BLaER1 (cell line): ENCODE measurements around the gene EAF1.

Experiments
- H3K27ac ChIP-seq: shearing (Covaris generic); formaldehyde crosslinking; 2 replicates; pipeline ENCODE4 v1.8.1; 2022
- H3K27me3 ChIP-seq: shearing (Covaris generic); formaldehyde crosslinking; 2 replicates; pipeline ENCODE4 v1.8.1; 2022
- H3K36me3 ChIP-seq: shearing (Covaris generic); formaldehyde crosslinking; 2 replicates; pipeline ENCODE4 v1.8.1; 2022
- H3K4me1 ChIP-seq: shearing (Covaris generic); formaldehyde crosslinking; 2 replicates; pipeline ENCODE4 v1.8.1; 2022
- H3K4me2 ChIP-seq: shearing (Covaris generic); formaldehyde crosslinking; 2 replicates; pipeline ENCODE4 v1.8.1; 2022
- H3K4me3 ChIP-seq: shearing (Covaris generic); formaldehyde crosslinking; 2 replicates; pipeline ENCODE4 v1.8.1; 2022
- H3K9ac ChIP-seq: shearing (Covaris generic); formaldehyde crosslinking; 2 replicates; pipeline ENCODE4 v1.8.1; 2022
- H3K9me3 ChIP-seq: shearing (Covaris generic); formaldehyde crosslinking; 2 replicates; pipeline ENCODE4 v1.8.1; 2022
- H4K20me1 ChIP-seq: shearing (Covaris generic); formaldehyde crosslinking; 2 replicates; pipeline ENCODE4 v1.8.1; 2022
- Cebpa-rat ChIP-seq: shearing (Covaris generic); IDR thresholded peaks from 2 replicates; pipeline ENCODE4 v1.8.1; 2022

Gene EAF1

DNA sequence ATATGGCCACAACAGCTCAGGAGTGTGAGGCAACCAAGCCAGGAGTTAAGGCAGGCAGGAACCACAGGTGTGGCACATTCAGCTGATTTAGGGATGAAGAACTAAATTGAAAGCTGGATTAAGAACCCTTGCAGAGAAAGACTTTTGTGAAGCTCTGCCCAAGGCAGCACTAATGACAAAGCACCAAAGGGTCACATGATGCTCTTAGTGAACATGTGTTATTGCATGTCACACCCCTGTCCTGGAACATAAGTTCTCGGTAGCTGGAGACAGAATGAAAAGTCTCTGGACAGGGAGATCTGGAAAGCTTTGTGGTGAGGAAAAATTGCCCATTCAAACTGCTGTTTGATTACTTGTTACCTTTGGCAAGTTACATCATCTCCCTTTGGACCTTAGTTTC lies 3.2 kb downstream of the EAF1 start:
- Histone ChIP-seq H3K4me3 (no peak overlapping the region), H4K20me1 (peaks cover 70% of the 10 kb centered on the region), H3K4me1 (peaks cover 37% of the 10 kb centered on the region), H3K9me3 (no peaks in the 10 kb centered on the region), H3K36me3 (peaks cover 54% of the 10 kb centered on the region), H3K4me2 (no peak overlapping the region), H3K27ac (no peak overlapping the region), H3K27me3 (no peaks in the 10 kb centered on the region), H3K9ac (no peak overlapping the region)
- TF ChIP-seq Cebpa-rat: no peak

DNA sequence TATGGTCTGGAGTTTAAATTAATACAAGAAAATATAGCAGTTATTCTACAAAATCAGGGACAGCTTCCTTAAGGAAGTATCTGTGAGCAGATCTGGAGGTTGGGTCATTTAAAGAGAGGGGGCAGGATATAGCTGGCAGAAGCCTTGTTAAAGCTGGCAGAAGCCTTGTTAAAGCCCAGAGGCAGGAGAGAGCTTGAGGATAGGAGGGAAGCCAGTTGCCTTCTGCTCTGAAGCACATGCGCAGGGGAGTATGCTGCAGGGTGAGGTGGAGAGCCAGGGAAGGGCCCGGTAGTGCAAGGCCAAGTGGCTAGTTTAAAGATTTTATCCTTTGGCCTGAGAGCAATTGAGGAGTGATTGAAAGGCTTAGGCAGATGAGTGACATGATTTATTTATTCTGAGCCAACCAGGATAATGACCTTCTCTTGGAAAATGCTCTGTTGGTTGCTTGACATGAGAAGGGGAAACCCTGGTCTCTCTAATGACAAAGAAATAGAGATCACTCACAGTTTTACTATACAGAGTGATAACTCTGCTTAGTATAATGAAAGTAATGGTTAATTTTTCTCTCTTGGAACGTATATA lies 3.9 kb downstream of the EAF1 start:
- Histone ChIP-seq H3K27ac (no peak overlapping the region), H3K4me2 (no peak overlapping the region), H3K36me3 (peaks cover 61% of the 10 kb centered on the region)

DNA sequence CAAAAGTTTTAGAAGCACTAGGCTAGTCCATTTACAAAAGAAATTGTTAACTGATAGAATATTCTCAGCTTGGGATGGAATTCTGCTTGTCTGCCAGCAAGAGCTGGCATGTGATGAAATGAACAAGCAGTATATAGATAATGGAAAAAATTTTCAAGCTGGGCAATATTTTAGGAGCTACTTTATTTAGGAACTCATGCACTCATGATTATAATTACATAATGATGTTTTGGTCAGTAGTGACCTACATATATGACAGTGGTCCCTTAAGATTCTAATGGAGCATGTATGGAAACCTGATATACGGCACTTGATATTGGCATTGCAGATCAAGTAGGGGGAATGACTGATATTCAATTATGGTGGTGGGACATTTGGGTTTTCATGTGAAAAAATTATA lies 6.1 kb downstream of the EAF1 start:
- H3K27ac ChIP-seq: no peak overlapping the region
- no peak overlapping the region for H3K9ac ChIP-seq
- no peaks in the 10 kb centered on the region for H3K9me3 ChIP-seq
- no peak for TF ChIP-seq Cebpa-rat
- peaks cover 83% of the 10 kb centered on the region for H3K36me3 ChIP-seq
- no peaks in the 10 kb centered on the region for H3K27me3 ChIP-seq
- H4K20me1 ChIP-seq: peaks cover 92% of the 10 kb centered on the region
- peaks cover 19% of the 10 kb centered on the region for H3K4me1 ChIP-seq
- no peak overlapping the region for H3K4me3 ChIP-seq
- no peak overlapping the region for H3K4me2 ChIP-seq

More for the DNA sequence above, 3.9 kb downstream of the EAF1 start:
- no peak for TF ChIP-seq Cebpa-rat
- Histone ChIP-seq H3K27me3 (no peaks in the 10 kb centered on the region), H3K4me3 (no peak overlapping the region), H3K4me1 (peaks cover 29% of the 10 kb centered on the region), H4K20me1 (peaks cover 78% of the 10 kb centered on the region), H3K9me3 (no peaks in the 10 kb centered on the region), H3K9ac (no peak overlapping the region)

DNA sequence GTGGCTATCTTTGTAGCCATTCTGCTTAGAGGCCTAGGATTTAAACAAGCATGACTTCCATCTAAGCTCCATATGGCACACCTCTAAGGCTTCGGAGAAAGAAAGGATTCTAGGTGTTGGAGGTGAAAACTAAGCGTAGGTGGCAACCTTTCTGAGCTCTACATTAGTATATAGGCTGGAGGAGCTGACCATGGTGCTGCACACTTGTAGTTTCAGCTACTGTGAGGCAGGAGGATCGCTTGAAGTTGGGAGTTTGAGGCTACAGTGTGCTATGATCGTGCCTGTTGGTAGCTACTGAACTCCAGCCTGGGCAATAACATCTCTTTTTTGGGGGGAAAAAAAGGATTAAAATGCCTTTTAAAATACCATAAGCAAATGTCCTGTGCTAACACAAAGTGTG lies 7.4 kb downstream of the EAF1 start:
- H3K4me2 ChIP-seq: no peak overlapping the region
- H3K36me3 ChIP-seq: peaks cover 95% of the 10 kb centered on the region
- no peak for TF ChIP-seq Cebpa-rat
- H3K4me1 ChIP-seq: peaks cover 7% of the 10 kb centered on the region; the same call in 1 of the 2 replicates
- no peak overlapping the region for H3K27ac ChIP-seq
- H3K4me3 ChIP-seq: no peak overlapping the region
- H3K9me3 ChIP-seq: no peaks in the 10 kb centered on the region
- H3K27me3 ChIP-seq: no peaks in the 10 kb centered on the region
- peaks cover 82% of the 10 kb centered on the region for H4K20me1 ChIP-seq
- no peak overlapping the region for H3K9ac ChIP-seq

DNA sequence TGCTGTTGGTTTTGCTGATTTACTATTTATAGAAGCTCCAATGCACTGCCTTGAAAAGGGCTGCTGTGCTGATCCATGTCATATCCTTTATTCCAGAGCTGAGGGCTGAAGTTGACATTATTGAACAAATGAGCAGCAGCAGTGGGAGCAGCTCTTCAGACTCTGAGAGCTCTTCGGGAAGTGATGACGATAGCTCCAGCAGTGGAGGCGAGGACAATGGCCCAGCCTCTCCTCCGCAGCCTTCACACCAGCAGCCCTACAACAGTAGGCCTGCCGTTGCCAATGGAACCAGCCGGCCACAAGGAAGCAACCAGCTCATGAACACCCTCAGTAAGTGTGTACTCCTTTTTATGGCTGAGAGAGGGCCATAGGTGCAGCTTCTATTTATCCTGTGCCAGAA lies 8.8 kb downstream of the EAF1 start:
- no peaks in the 10 kb centered on the region for H3K27me3 ChIP-seq
- no peak overlapping the region for H3K9ac ChIP-seq
- H3K36me3 ChIP-seq: peaks cover 97% of the 10 kb centered on the region
- H3K9me3 ChIP-seq: no peaks in the 10 kb centered on the region
- H3K4me3 ChIP-seq: no peak overlapping the region
- H3K4me1 ChIP-seq: no peaks in the 10 kb centered on the region
- TF ChIP-seq Cebpa-rat: no peak
- H3K4me2 ChIP-seq: no peak overlapping the region
- no peak overlapping the region for H3K27ac ChIP-seq
- H4K20me1 ChIP-seq: peaks cover 67% of the 10 kb centered on the region

DNA sequence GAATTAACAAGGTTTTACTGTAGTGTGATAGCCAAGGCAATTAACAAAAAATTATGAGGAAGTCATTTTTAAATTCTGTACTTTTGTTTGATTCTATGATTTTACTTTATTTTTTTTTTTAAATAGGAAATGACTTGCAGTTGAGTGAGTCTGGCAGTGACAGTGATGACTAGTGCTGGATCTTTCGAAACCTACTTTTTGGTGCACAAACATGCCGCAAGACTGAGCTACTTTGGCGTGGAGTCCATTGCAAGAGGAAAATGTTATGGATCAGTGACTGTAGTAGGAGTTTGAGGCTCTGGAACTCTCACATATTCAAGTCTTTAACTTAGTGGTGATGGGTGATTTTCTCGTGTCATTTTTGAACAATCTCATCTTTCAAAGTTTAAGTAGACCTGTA lies 11.6 kb downstream of the EAF1 start:
- TF ChIP-seq Cebpa-rat: no peak
- Histone ChIP-seq H3K4me1 (no peaks in the 10 kb centered on the region), H3K27ac (no peak overlapping the region), H3K9ac (no peak overlapping the region), H3K36me3 (peaks cover 97% of the 10 kb centered on the region), H3K9me3 (no peaks in the 10 kb centered on the region), H3K27me3 (no peaks in the 10 kb centered on the region), H3K4me3 (no peak overlapping the region), H4K20me1 (peaks cover 43% of the 10 kb centered on the region), H3K4me2 (no peak overlapping the region)

DNA sequence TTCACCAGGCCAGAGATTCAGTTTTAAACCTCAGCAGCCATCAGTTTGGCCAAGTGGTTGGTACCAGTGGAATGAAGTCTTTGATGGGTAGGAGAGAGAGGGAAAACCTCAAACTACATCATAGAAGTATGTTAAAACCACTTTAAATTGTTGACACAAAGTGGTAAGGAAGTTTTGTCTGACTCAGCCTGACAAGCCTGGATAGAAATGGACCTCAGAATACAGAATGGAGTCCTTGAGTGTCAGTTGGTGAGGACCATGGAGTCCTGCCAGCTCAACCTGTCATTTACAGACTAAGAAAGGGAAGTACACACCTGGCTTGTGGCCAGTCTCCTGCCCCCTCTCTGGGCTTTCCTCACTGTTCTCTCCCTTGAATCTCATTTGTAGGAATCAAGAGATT lies 12.1 kb downstream of the EAF1 start:
- no peaks in the 10 kb centered on the region for H3K4me1 ChIP-seq
- no peak overlapping the region for H3K4me2 ChIP-seq
- no peaks in the 10 kb centered on the region for H3K27me3 ChIP-seq
- no peak overlapping the region for H3K9ac ChIP-seq
- H3K36me3 ChIP-seq: peaks cover 97% of the 10 kb centered on the region
- no peak overlapping the region for H3K27ac ChIP-seq
- H3K4me3 ChIP-seq: no peak overlapping the region
- H3K9me3 ChIP-seq: no peaks in the 10 kb centered on the region
- TF ChIP-seq Cebpa-rat: no peak
- peaks cover 38% of the 10 kb centered on the region for H4K20me1 ChIP-seq

DNA sequence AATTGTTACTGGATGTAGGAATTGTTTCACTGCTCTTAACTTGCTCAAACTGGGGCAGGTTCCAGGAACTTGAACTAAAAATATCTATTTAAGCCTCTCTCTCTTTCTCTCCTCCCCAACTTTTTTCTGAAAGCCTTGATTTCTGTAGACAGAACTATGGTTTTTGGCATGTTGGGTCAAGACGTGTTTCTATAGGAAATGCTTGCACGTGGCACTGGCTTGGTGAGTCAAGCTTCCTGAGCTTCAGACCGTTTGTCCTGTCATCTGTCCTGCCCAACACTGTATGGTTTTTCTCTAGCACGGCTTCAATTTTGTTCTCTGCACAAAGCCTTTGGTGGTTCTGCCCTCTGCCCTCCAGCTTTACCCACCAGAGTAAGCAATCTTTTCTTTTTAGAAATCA lies 13.5 kb downstream of the EAF1 start:
- Histone ChIP-seq H3K36me3 (peaks cover 92% of the 10 kb centered on the region), H3K27ac (no peak overlapping the region), H3K4me2 (no peak overlapping the region), H3K4me3 (no peak overlapping the region), H4K20me1 (peaks cover 24% of the 10 kb centered on the region), H3K9me3 (no peaks in the 10 kb centered on the region), H3K27me3 (no peaks in the 10 kb centered on the region), H3K4me1 (no peaks in the 10 kb centered on the region), H3K9ac (no peak overlapping the region)
- TF ChIP-seq Cebpa-rat: no peak

DNA sequence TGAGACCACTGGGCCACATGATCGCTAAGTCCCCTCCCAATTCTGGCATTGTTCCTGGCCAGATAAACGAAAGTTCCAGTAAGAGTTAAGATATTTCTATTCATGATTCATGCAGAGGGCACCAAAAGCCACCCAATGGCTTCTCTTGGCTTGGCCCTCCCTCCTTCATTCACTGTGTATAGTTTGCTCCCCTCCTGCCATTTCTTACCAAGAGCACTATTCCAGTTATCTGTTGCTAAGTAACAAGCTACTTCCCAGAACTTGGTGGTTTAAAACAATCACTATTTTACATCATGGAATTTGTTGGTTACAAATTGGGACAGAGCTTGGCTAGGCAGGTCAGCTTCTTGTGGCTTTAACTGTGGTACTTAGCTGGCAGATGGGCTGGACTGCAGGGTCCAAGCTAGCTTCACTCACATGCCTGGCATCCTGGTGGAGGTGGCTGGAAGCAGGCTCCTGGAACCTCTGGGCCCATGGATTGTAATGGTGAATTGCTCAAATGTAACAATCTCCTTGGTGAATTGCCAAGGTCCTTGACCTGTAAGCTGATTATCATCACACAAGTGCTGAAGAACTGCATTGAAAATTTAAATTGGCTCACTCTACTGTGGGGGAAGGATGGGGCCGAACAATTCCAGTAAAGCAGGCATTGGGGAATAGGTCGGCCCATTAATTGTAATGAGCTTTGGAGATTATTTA lies 16.6 kb downstream of the EAF1 start:
- no peaks in the 10 kb centered on the region for H3K27me3 ChIP-seq
- no peaks in the 10 kb centered on the region for H3K9me3 ChIP-seq
- no peak overlapping the region for H3K4me2 ChIP-seq
- TF ChIP-seq Cebpa-rat: no peak
- no peaks in the 10 kb centered on the region for H3K4me1 ChIP-seq
- no peak overlapping the region for H3K27ac ChIP-seq
- H3K36me3 ChIP-seq: peaks cover 61% of the 10 kb centered on the region
- no peak overlapping the region for H3K9ac ChIP-seq
- no peaks in the 10 kb centered on the region for H4K20me1 ChIP-seq
- H3K4me3 ChIP-seq: no peak overlapping the region

DNA sequence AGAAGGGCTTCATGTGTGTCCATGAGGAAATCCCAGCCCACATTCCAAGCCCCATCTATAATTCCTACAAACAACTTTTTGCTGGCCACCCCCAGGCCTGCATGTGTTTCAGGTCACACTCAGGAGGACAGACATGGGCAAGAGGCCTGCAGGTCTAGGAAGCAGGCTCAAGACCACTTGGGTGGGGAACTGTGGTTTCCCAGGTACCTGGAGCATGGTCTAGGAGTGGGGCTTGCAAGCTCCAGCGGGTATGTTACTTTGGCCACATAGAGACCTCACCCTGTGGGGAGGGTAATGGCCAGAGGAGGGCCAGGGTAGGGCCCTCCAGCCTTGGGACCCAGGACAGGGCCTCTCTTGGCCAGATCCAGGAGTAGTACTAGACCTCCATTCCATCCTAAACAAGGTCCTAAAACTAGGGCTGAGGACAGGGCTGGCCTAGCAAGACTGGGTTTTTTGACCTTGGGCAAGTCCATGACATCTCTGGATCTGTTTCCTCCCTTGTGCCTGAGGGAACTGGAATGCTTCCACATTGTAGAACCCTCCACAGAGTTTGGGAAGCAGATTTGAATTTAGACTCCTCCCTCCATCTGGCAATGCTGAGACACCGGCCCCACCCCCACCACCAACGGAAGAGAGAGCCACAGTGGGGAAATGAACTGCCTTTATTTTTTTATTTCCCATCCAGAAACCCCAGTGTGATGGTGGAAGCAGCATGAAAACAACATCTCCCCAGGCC lies 22.3 kb downstream of the EAF1 start:
- Histone ChIP-seq H3K27ac (no peak overlapping the region), H3K9me3 (no peaks in the 10 kb centered on the region)
- no peak for TF ChIP-seq Cebpa-rat

More for the DNA sequence above, 22.3 kb downstream of the EAF1 start:
- Histone ChIP-seq H3K27me3 (no peaks in the 10 kb centered on the region), H3K4me1 (peaks cover 17% of the 10 kb centered on the region), H3K36me3 (peaks cover 16% of the 10 kb centered on the region; the same call in 1 of the 2 replicates), H3K9ac (no peak overlapping the region), H3K4me3 (no peak overlapping the region), H3K4me2 (no peak overlapping the region), H4K20me1 (no peaks in the 10 kb centered on the region)
